WTC11 (cell line): Measurements from ENCODE around the gene MIP. TPM values are rescaled to one million over a fixed set of nuclear protein-coding genes. Genes with fewer than 3 reads are reported as not detected.
A peak's percentile ranks its signal among the peaks of the same experiment; 100 is the strongest.

ENCODE experiments used
- CBFB ChIP-seq: sonication (generic); formaldehyde crosslinking; IDR thresholded peaks from 2 replicates; pipeline ENCODE4 v1.8.1; 2022; ENCODE audit warnings: mild to moderate bottlenecking, low read depth, missing genetic modification reagents
- ELF4 ChIP-seq: sonication (generic); formaldehyde crosslinking; IDR thresholded peaks from 2 replicates; pipeline ENCODE4 v1.8.1; 2022; ENCODE audit warnings: low read depth, mild to moderate bottlenecking, moderate library complexity, missing genetic modification reagents
- EMX1 ChIP-seq: fragments of 250-450 bp; sonication (Bioruptor Pico); IDR thresholded peaks from 2 replicates; pipeline ENCODE4 v1.8.0; 2021; ENCODE audit warnings: mild to moderate bottlenecking
- HMGA2 ChIP-seq: fragments of 250-450 bp; sonication (Bioruptor Pico); IDR thresholded peaks from 2 replicates; pipeline ENCODE4 v1.4.0; 2021; ENCODE audit warnings: mild to moderate bottlenecking, moderate library complexity
- KAT7 ChIP-seq: sonication (generic); formaldehyde crosslinking; IDR thresholded peaks from 2 replicates; pipeline ENCODE4 v1.8.1; 2023; ENCODE audit warnings: missing genetic modification reagents, mild to moderate bottlenecking, borderline replicate concordance
- NFE2L1 ChIP-seq: sonication (generic); formaldehyde crosslinking; IDR thresholded peaks from 2 replicates; pipeline ENCODE4 v1.8.1; 2023; ENCODE audit warnings: missing genetic modification reagents
- NR1H2 ChIP-seq: sonication (generic); formaldehyde crosslinking; IDR thresholded peaks from 2 replicates; pipeline ENCODE4 v1.9.0; 2021; ENCODE audit warnings: mild to moderate bottlenecking, moderate library complexity, missing genetic modification reagents
- TEAD4 ChIP-seq: sonication (generic); formaldehyde crosslinking; IDR thresholded peaks from 2 replicates; pipeline ENCODE4 v1.8.0; 2022; ENCODE audit warnings: mild to moderate bottlenecking, missing genetic modification reagents
- TP53 ChIP-seq: sonication (generic); formaldehyde crosslinking; IDR thresholded peaks from 2 replicates; pipeline ENCODE4 v1.8.1; 2023; ENCODE audit warnings: mild to moderate bottlenecking, missing genetic modification reagents
- total RNA-seq: library from RNA; stranded (reverse); gene quantifications from 3 replicates; pipeline ENCODE4 v1.2.3, GENCODE V29; 2021
- TF ChIP-seq, protein P1 (sequence below): sonication (generic); formaldehyde crosslinking; IDR thresholded peaks from 2 replicates; pipeline ENCODE4 v1.8.1; 2023; ENCODE audit warnings: mild to moderate bottlenecking, missing genetic modification reagents, borderline replicate concordance
- TF ChIP-seq, protein P2 (sequence below): sonication (generic); formaldehyde crosslinking; conservative IDR thresholded peaks from 2 replicates; pipeline ENCODE4 v1.8.1; 2023; ENCODE audit warnings: mild to moderate bottlenecking, low read depth, missing genetic modification reagents, moderate library complexity
- TF ChIP-seq, protein P3 (sequence below): sonication (generic); formaldehyde crosslinking; IDR thresholded peaks from 2 replicates; pipeline ENCODE4 v1.8.1; 2022; ENCODE audit warnings: mild to moderate bottlenecking, moderate library complexity, missing genetic modification reagents
- TF ChIP-seq, protein P4 (sequence below): sonication (generic); formaldehyde crosslinking; IDR thresholded peaks from 2 replicates; pipeline ENCODE4 v1.8.0; 2022; ENCODE audit warnings: mild to moderate bottlenecking, missing genetic modification reagents
- TF ChIP-seq, protein P5 (sequence below): sonication (generic); formaldehyde crosslinking; conservative IDR thresholded peaks from 2 replicates; pipeline ENCODE4 v1.8.1; 2022; ENCODE audit warnings: mild to moderate bottlenecking, missing genetic modification reagents
- TF ChIP-seq, protein P6 (sequence below): fragments of 250-450 bp; sonication (Bioruptor Pico); IDR thresholded peaks from 2 replicates; pipeline ENCODE4 v1.9.0; 2021; ENCODE audit warnings: mild to moderate bottlenecking, borderline replicate concordance
- TF ChIP-seq, protein P7 (sequence below): sonication (generic); formaldehyde crosslinking; IDR thresholded peaks from 2 replicates; pipeline ENCODE4 v1.8.0; 2022; ENCODE audit warnings: missing genetic modification reagents
- TF ChIP-seq, protein P8 (sequence below): sonication (generic); formaldehyde crosslinking; IDR thresholded peaks from 2 replicates; pipeline ENCODE4 v1.8.1; 2023; ENCODE audit warnings: mild to moderate bottlenecking, missing genetic modification reagents, moderate library complexity
- TF ChIP-seq, protein P9 (sequence below): sonication (generic); formaldehyde crosslinking; IDR thresholded peaks from 2 replicates; pipeline ENCODE4 v1.8.0; 2022; ENCODE audit warnings: mild to moderate bottlenecking, missing genetic modification reagents
- TF ChIP-seq, protein P10 (sequence below): fragments of 250-450 bp; sonication (Bioruptor Pico); IDR thresholded peaks from 2 replicates; pipeline ENCODE4 v1.9.0; 2021; ENCODE audit warnings: mild to moderate bottlenecking

Gene MIP
- total RNA-seq, 1 experiment from 2014 or later: not detected

DNA sequence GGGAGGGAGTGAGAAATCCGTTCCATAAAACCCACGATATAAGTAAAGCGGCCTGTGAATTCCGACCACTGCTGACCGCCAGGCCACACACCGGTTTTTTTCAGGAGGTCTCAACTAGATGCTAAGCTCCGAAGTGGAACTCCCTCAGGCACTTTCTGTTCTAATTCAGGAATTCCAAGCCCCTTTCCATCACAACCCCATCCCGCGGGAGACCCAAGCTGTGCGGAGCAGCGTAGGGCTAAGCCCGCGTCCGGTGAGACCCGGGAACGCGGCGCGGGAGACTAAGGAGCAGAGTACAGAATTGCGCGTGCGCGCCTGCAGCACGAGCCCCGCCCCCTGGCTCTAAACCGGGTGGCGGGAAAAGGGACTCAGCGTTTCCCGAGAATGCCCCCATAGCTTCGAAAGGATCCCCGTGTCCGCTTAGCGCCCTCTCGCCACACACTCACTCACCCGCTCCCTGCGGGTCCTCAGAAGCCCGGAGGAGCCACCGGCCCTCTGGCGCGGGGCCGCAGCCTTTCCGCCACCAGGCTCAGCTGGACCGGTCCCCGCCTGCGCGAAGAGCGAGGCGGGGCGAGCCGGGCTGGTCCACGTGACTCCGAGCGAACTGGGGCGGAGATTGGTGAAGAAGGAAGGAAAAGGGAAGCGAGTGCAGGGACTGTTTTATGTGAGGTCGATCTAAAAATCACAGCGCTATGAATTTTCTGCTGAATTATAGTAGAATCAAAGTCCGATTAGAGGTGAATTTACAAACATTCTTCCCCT is 5.4 kb downstream of the MIP start, which contains the start of gene TIMELESS (continued):
- TF ChIP-seq, protein P1, sequence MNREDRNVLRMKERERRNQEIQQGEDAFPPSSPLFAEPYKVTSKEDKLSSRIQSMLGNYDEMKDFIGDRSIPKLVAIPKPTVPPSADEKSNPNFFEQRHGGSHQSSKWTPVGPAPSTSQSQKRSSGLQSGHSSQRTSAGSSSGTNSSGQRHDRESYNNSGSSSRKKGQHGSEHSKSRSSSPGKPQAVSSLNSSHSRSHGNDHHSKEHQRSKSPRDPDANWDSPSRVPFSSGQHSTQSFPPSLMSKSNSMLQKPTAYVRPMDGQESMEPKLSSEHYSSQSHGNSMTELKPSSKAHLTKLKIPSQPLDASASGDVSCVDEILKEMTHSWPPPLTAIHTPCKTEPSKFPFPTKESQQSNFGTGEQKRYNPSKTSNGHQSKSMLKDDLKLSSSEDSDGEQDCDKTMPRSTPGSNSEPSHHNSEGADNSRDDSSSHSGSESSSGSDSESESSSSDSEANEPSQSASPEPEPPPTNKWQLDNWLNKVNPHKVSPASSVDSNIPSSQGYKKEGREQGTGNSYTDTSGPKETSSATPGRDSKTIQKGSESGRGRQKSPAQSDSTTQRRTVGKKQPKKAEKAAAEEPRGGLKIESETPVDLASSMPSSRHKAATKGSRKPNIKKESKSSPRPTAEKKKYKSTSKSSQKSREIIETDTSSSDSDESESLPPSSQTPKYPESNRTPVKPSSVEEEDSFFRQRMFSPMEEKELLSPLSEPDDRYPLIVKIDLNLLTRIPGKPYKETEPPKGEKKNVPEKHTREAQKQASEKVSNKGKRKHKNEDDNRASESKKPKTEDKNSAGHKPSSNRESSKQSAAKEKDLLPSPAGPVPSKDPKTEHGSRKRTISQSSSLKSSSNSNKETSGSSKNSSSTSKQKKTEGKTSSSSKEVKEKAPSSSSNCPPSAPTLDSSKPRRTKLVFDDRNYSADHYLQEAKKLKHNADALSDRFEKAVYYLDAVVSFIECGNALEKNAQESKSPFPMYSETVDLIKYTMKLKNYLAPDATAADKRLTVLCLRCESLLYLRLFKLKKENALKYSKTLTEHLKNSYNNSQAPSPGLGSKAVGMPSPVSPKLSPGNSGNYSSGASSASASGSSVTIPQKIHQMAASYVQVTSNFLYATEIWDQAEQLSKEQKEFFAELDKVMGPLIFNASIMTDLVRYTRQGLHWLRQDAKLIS: 0 out of 2 replicates have a peak, but pooled peaks have one; percentile 39
- TF ChIP-seq, protein P2, sequence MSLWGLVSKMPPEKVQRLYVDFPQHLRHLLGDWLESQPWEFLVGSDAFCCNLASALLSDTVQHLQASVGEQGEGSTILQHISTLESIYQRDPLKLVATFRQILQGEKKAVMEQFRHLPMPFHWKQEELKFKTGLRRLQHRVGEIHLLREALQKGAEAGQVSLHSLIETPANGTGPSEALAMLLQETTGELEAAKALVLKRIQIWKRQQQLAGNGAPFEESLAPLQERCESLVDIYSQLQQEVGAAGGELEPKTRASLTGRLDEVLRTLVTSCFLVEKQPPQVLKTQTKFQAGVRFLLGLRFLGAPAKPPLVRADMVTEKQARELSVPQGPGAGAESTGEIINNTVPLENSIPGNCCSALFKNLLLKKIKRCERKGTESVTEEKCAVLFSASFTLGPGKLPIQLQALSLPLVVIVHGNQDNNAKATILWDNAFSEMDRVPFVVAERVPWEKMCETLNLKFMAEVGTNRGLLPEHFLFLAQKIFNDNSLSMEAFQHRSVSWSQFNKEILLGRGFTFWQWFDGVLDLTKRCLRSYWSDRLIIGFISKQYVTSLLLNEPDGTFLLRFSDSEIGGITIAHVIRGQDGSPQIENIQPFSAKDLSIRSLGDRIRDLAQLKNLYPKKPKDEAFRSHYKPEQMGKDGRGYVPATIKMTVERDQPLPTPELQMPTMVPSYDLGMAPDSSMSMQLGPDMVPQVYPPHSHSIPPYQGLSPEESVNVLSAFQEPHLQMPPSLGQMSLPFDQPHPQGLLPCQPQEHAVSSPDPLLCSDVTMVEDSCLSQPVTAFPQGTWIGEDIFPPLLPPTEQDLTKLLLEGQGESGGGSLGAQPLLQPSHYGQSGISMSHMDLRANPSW (CRISPR knock-in tag): no peak
- TF ChIP-seq, protein P3, sequence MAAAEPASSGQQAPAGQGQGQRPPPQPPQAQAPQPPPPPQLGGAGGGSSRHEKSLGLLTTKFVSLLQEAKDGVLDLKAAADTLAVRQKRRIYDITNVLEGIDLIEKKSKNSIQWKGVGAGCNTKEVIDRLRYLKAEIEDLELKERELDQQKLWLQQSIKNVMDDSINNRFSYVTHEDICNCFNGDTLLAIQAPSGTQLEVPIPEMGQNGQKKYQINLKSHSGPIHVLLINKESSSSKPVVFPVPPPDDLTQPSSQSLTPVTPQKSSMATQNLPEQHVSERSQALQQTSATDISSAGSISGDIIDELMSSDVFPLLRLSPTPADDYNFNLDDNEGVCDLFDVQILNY: peak; percentile 99
- TF ChIP-seq NR1H2 (CRISPR knock-in tag) (no peak), NFE2L1 (CRISPR knock-in tag) (0 out of 2 replicates have a peak, but pooled peaks have one; percentile 54), ELF4 (no peak), HMGA2 (no peak), TEAD4 (no peak), TP53 (CRISPR knock-in tag) (peak; percentile 55; the same call in 1 of the 2 replicates), KAT7 (no peak), CBFB (CRISPR knock-in tag) (no peak), EMX1 (CRISPR knock-in tag) (no peak)
- TF ChIP-seq, protein P4, sequence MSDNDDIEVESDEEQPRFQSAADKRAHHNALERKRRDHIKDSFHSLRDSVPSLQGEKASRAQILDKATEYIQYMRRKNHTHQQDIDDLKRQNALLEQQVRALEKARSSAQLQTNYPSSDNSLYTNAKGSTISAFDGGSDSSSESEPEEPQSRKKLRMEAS (CRISPR knock-in tag): peak; percentile 90
- TF ChIP-seq, protein P5, sequence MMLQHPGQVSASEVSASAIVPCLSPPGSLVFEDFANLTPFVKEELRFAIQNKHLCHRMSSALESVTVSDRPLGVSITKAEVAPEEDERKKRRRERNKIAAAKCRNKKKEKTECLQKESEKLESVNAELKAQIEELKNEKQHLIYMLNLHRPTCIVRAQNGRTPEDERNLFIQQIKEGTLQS: no peak
- TF ChIP-seq, protein P6, sequence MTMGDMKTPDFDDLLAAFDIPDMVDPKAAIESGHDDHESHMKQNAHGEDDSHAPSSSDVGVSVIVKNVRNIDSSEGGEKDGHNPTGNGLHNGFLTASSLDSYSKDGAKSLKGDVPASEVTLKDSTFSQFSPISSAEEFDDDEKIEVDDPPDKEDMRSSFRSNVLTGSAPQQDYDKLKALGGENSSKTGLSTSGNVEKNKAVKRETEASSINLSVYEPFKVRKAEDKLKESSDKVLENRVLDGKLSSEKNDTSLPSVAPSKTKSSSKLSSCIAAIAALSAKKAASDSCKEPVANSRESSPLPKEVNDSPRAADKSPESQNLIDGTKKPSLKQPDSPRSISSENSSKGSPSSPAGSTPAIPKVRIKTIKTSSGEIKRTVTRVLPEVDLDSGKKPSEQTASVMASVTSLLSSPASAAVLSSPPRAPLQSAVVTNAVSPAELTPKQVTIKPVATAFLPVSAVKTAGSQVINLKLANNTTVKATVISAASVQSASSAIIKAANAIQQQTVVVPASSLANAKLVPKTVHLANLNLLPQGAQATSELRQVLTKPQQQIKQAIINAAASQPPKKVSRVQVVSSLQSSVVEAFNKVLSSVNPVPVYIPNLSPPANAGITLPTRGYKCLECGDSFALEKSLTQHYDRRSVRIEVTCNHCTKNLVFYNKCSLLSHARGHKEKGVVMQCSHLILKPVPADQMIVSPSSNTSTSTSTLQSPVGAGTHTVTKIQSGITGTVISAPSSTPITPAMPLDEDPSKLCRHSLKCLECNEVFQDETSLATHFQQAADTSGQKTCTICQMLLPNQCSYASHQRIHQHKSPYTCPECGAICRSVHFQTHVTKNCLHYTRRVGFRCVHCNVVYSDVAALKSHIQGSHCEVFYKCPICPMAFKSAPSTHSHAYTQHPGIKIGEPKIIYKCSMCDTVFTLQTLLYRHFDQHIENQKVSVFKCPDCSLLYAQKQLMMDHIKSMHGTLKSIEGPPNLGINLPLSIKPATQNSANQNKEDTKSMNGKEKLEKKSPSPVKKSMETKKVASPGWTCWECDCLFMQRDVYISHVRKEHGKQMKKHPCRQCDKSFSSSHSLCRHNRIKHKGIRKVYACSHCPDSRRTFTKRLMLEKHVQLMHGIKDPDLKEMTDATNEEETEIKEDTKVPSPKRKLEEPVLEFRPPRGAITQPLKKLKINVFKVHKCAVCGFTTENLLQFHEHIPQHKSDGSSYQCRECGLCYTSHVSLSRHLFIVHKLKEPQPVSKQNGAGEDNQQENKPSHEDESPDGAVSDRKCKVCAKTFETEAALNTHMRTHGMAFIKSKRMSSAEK: no peak
- TF ChIP-seq, protein P7, sequence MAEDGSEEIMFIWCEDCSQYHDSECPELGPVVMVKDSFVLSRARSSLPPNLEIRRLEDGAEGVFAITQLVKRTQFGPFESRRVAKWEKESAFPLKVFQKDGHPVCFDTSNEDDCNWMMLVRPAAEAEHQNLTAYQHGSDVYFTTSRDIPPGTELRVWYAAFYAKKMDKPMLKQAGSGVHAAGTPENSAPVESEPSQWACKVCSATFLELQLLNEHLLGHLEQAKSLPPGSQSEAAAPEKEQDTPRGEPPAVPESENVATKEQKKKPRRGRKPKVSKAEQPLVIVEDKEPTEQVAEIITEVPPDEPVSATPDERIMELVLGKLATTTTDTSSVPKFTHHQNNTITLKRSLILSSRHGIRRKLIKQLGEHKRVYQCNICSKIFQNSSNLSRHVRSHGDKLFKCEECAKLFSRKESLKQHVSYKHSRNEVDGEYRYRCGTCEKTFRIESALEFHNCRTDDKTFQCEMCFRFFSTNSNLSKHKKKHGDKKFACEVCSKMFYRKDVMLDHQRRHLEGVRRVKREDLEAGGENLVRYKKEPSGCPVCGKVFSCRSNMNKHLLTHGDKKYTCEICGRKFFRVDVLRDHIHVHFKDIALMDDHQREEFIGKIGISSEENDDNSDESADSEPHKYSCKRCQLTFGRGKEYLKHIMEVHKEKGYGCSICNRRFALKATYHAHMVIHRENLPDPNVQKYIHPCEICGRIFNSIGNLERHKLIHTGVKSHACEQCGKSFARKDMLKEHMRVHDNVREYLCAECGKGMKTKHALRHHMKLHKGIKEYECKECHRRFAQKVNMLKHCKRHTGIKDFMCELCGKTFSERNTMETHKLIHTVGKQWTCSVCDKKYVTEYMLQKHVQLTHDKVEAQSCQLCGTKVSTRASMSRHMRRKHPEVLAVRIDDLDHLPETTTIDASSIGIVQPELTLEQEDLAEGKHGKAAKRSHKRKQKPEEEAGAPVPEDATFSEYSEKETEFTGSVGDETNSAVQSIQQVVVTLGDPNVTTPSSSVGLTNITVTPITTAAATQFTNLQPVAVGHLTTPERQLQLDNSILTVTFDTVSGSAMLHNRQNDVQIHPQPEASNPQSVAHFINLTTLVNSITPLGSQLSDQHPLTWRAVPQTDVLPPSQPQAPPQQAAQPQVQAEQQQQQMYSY: no peak
- TF ChIP-seq, protein P8, sequence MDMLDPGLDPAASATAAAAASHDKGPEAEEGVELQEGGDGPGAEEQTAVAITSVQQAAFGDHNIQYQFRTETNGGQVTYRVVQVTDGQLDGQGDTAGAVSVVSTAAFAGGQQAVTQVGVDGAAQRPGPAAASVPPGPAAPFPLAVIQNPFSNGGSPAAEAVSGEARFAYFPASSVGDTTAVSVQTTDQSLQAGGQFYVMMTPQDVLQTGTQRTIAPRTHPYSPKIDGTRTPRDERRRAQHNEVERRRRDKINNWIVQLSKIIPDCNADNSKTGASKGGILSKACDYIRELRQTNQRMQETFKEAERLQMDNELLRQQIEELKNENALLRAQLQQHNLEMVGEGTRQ (CRISPR knock-in tag): peak; percentile 96
- TF ChIP-seq, protein P9, sequence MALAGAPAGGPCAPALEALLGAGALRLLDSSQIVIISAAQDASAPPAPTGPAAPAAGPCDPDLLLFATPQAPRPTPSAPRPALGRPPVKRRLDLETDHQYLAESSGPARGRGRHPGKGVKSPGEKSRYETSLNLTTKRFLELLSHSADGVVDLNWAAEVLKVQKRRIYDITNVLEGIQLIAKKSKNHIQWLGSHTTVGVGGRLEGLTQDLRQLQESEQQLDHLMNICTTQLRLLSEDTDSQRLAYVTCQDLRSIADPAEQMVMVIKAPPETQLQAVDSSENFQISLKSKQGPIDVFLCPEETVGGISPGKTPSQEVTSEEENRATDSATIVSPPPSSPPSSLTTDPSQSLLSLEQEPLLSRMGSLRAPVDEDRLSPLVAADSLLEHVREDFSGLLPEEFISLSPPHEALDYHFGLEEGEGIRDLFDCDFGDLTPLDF (CRISPR knock-in tag): no peak
- TF ChIP-seq, protein P10, sequence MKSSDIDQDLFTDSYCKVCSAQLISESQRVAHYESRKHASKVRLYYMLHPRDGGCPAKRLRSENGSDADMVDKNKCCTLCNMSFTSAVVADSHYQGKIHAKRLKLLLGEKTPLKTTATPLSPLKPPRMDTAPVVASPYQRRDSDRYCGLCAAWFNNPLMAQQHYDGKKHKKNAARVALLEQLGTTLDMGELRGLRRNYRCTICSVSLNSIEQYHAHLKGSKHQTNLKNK (CRISPR knock-in tag): no peak
